ENCODE data around the gene VMP1.
"Not testable (repeated sequence)": the region's sequence is repeated elsewhere in the genome, so short reads cannot be mapped to it uniquely, and the experiment has no call there.

DNA sequence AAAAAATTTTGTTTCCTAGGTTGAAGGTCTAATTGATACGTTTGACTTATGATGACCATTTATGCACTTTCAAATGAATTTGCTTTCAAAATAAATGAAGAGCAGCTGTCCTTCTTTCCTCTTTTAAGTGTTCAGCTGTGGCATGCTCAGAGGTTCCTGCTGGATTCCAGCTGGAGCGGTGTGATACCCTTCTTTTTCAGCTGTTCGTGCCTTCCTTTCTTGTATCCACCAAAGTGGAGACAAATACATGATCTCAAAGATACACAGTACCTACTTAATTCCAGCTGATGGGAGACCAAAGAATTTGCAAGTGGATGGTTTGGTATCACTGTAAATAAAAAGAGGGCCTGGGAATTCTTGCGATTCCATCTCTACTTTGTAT, 134.4 kb downstream of the VMP1 start:
- TF ChIP-seq, protein P1, sequence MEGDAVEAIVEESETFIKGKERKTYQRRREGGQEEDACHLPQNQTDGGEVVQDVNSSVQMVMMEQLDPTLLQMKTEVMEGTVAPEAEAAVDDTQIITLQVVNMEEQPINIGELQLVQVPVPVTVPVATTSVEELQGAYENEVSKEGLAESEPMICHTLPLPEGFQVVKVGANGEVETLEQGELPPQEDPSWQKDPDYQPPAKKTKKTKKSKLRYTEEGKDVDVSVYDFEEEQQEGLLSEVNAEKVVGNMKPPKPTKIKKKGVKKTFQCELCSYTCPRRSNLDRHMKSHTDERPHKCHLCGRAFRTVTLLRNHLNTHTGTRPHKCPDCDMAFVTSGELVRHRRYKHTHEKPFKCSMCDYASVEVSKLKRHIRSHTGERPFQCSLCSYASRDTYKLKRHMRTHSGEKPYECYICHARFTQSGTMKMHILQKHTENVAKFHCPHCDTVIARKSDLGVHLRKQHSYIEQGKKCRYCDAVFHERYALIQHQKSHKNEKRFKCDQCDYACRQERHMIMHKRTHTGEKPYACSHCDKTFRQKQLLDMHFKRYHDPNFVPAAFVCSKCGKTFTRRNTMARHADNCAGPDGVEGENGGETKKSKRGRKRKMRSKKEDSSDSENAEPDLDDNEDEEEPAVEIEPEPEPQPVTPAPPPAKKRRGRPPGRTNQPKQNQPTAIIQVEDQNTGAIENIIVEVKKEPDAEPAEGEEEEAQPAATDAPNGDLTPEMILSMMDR (IDR thresholded peaks at IDR 0.05), result not testable (repeated sequence)
- TF ChIP-seq SIN3A (IDR thresholded peaks at IDR 0.05; ENCODE audit: borderline replicate concordance, insufficient read depth, low read depth, low read length); REST (IDR thresholded peaks at IDR 0.05; ENCODE audit: insufficient read depth in 1 of 2, low read depth in 2 of 2, low read length in 1 of 2): not testable (repeated sequence)
